Tibial nerve (tissue), 3 donors: Measurements from ENCODE around the gene MRPL1.

Experiments
- POLR2A ChIP-seq, 2 donors: fragments of 450-650 bp; IDR thresholded peaks; one replicate each; pipeline ENCODE4 v1.6.1; 2017; ENCODE audit warnings: antibody characterized with exemption in 2 of 2, mild to moderate bottlenecking in 2 of 2, moderate library complexity in 2 of 2
- TF ChIP-seq, protein P1 (sequence below), 5 experiments: fragments of 200-600 bp in 3 of 5; fragments of 450-650 bp in 2 of 5; sonication (generic) in 3 of 5; IDR thresholded peaks; one replicate each; pipeline ENCODE4 v1.5.1; 2016 to 2019; ENCODE audit warnings: antibody characterized with exemption in 5 of 5, mild to moderate bottlenecking in 3 of 5, moderate library complexity in 2 of 5

DNA sequence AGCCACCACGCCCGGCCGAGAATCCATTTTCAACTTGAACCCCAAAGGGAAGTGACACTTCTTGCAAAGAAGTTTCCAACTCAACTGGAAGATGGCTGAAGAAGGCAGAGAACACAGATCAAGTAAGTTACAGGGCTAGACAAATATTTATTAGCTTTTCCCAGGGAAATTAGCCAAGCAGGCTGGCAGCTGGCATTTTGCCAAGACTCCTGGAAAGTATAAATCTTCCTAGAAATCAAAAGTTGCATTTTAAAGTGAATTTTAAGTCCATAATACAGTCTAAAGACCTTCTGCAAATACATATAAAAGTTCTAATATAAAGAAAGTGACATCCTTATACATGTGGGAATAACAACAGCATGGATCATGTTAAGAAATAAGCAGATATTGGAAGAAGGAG lies 3.4 kb upstream of the MRPL1 start:
- TF ChIP-seq POLR2A (IDR thresholded peaks at IDR 0.05): no peak
- TF ChIP-seq, protein P1, sequence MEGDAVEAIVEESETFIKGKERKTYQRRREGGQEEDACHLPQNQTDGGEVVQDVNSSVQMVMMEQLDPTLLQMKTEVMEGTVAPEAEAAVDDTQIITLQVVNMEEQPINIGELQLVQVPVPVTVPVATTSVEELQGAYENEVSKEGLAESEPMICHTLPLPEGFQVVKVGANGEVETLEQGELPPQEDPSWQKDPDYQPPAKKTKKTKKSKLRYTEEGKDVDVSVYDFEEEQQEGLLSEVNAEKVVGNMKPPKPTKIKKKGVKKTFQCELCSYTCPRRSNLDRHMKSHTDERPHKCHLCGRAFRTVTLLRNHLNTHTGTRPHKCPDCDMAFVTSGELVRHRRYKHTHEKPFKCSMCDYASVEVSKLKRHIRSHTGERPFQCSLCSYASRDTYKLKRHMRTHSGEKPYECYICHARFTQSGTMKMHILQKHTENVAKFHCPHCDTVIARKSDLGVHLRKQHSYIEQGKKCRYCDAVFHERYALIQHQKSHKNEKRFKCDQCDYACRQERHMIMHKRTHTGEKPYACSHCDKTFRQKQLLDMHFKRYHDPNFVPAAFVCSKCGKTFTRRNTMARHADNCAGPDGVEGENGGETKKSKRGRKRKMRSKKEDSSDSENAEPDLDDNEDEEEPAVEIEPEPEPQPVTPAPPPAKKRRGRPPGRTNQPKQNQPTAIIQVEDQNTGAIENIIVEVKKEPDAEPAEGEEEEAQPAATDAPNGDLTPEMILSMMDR (IDR thresholded peaks at IDR 0.05): no peak
